ENCODE measurements around the gene ABR. TPM values are rescaled to one million over a fixed set of nuclear protein-coding genes. Genes with fewer than 3 reads are reported as not detected.
A peak's percentile ranks its signal among the peaks of the same experiment; 100 is the strongest.

ABR gene
- polyA plus RNA-seq, 2 of the 4 experiments (the other 2 are of a cell fraction), result 70.9 to 73.8 TPM

DNA sequence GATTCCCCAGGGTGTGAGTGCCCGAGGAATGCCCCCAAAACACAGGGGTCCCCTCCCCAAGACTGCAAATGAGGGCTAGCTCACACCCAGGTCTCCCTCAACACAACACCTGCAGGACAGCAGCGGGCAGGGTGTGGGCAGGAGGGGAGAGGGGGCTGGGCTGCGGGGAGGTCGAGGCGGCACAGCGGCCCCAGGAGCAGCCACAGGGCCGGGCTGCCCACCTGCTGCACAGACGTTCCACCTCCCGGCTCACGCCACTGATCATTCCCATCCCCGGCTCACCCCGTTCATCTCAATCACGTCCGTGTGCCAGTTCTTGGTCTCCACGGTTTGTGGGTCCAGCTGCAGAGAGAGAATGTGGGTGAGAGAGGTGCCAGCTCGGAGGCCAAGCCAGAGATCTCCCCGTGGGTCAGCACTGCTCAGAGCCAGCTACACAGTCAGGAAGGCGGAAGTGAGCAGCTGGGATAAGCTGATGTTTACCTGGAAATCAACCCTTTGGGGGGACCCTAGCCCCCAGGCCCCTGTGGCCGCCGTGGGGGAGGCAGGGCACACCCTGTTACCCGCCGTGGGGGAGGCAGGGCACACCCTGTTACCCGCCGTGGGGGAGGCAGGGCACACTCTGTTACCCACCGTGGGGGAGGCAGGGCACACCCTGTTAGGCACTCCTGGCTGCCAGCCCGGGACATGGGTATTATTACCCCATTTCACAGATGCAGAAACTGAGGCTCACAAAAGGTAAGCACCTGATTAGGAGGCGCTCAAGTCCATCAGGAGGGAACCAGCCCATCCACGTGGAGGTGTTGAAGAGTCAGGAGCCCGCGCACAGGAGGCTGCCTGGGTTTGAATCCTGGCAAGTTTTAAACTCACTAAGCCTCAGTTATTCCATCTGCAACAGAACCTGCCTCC lies 166.7 kb downstream of the ABR start:
- Histone ChIP-seq H3K4me1 (no peaks in the 10 kb centered on the region), H3K9me3 (no peaks in the 10 kb centered on the region), H3K4me2 (no peak overlapping the region), H3K4me3 (no peak overlapping the region), H3K27ac (no peak overlapping the region)
- DNase-seq (ENCODE audit: low read depth in 1 of 2, low spot score in 1 of 2) (no peak), ATAC-seq (no peak), FAIRE-seq (no peak)
- TF ChIP-seq CBX2 (IDR thresholded peaks at IDR 0.05; ENCODE audit: borderline replicate concordance, low read depth) (no peak), MAFK (IDR thresholded peaks at IDR 0.05; ENCODE audit: partially characterized antibody) (no peak), TP53 (CRISPR knock-in tag; IDR thresholded peaks at IDR 0.05) (no peak), RFX5 (IDR thresholded peaks at IDR 0.05) (no peak), KDM1A (IDR thresholded peaks at IDR 0.05; ENCODE audit: low read depth) (peak; percentile 46; the same call in 1 of the 2 replicates), TFCP2L1 (CRISPR knock-in tag; IDR thresholded peaks at IDR 0.05) (no peak), ZSCAN20 (CRISPR knock-in tag; IDR thresholded peaks at IDR 0.05) (no peak), POLR2A (IDR thresholded peaks at IDR 0.05; ENCODE audit: low read length) (no peak), CHD4 (IDR thresholded peaks at IDR 0.05; ENCODE audit: borderline replicate concordance) (no peak)
- CTCF ChIA-PET, result interaction anchor here (1.4 to 4.1 kb wide), 3 partner anchors 13 to 43 kb away, joined by 4 to 23 read pairs (median 16); no protein-coding TSS in a partner anchor
- POLR2A ChIA-PET, result no interaction called here
- WGBS (ENCODE audit: missing lambda C conversion rate), result 88% methylated on average over 25 of the region's 30 CpGs

DNA sequence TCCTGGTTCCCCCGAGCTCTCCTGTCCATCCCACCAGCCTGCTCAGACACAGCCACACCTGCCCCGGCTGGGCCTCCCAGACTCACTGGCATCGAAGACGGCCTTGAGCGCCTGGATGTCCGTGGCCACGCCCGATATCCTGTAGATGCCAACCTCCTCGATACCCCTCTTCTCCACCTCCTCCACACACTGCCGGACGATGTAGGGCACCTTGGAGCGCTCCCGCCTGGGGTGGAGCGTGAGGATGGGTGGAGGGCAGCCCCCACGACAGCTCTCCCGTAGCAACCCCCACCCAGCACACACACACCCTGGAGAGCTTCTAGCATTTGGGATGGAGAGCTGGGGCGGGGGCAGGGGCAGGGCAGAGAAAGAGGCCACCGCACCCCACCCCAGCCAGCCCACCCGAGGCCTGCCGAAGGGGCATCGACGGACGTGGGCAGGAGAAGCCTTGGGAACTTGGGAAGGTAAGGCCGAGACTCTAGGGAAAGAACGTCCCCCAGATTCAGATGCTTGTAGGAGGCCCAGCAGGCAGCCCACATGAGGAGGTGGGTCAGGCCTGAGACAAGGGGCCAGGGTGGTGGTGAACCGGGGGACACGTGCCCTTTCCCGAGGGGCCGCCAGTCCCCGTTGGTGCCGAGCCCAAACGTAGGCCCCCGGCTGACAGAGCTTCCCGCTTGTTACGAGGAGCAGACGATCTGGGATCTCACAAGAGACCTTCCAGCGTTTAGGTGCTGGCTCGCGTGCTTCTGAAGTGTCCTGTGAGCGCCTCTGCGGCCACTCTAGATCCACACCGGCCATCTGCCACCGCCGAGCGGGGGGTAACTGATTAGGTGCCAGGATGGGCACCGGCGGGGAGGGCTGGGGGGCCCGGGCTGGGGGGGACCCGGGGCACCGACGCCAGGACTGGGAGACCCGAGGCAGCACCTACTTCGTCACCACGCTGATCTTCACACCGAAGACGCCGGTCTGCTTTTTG lies 167.7 kb downstream of the ABR start:
- CTCF ChIA-PET, result interaction anchor here (1.4 to 4.1 kb wide), 4 partner anchors 12 to 44 kb away, joined by 4 to 23 read pairs (median 12); partner anchors contain the start of gene TIMM22
- POLR2A ChIA-PET, result no interaction called here
- Histone ChIP-seq H3K27ac (no peak overlapping the region), H3K4me2 (no peak overlapping the region), H3K4me3 (no peak overlapping the region), H3K4me1 (no peaks in the 10 kb centered on the region), H3K9me3 (no peaks in the 10 kb centered on the region)
- WGBS (ENCODE audit: missing lambda C conversion rate), result 92% methylated on average over 49 of the region's 57 CpGs
- DNase-seq (ENCODE audit: low read depth in 1 of 2, low spot score in 1 of 2) (no peak), ATAC-seq (0 out of 6 replicates have a peak, but pooled peaks have one; percentile 5 to 6), FAIRE-seq (no peak)
- no peak for TF ChIP-seq MYC (IDR thresholded peaks at IDR 0.05; ENCODE audit: borderline replicate concordance, low read length)
- TF ChIP-seq PHF8 (IDR thresholded peaks at IDR 0.05; ENCODE audit: borderline replicate concordance, low read depth), result no peak
- TF ChIP-seq CEBPB (IDR thresholded peaks at IDR 0.05), result no peak
- TF ChIP-seq, protein P1, sequence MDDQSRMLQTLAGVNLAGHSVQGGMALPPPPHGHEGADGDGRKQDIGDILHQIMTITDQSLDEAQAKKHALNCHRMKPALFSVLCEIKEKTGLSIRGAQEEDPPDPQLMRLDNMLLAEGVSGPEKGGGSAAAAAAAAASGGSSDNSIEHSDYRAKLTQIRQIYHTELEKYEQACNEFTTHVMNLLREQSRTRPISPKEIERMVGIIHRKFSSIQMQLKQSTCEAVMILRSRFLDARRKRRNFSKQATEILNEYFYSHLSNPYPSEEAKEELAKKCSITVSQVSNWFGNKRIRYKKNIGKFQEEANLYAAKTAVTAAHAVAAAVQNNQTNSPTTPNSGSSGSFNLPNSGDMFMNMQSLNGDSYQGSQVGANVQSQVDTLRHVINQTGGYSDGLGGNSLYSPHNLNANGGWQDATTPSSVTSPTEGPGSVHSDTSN (IDR thresholded peaks at IDR 0.05), result no peak
- no peak for TF ChIP-seq HOXA7 (CRISPR knock-in tag; IDR thresholded peaks at IDR 0.05)
- TF ChIP-seq RARB (CRISPR knock-in tag; IDR thresholded peaks at IDR 0.05), result no peak
- no peak for TF ChIP-seq NFE2L2 (conservative IDR thresholded peaks at IDR 0.05; ENCODE audit: low read length)
- no peak for TF ChIP-seq ZNF302 (CRISPR knock-in tag; IDR thresholded peaks at IDR 0.05)
- no peak for TF ChIP-seq ESRRA (IDR thresholded peaks at IDR 0.05; ENCODE audit: borderline replicate concordance, low read length)
- TF ChIP-seq ZC3H11A (IDR thresholded peaks at IDR 0.05), result no peak
- TF ChIP-seq, protein P2, sequence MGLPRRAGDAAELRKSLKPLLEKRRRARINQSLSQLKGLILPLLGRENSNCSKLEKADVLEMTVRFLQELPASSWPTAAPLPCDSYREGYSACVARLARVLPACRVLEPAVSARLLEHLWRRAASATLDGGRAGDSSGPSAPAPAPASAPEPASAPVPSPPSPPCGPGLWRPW (IDR thresholded peaks at IDR 0.05), result no peak
- no peak for TF ChIP-seq CBX8 (IDR thresholded peaks at IDR 0.05)
- no peak for TF ChIP-seq HOXB13 (CRISPR knock-in tag; IDR thresholded peaks at IDR 0.05; ENCODE audit: low read depth)
